ENCODE measurements around the gene NAA10.
"Not testable (repeated sequence)": the region's sequence is repeated elsewhere in the genome, so short reads cannot be mapped to it uniquely, and the experiment has no call there.

NAA10 gene

DNA sequence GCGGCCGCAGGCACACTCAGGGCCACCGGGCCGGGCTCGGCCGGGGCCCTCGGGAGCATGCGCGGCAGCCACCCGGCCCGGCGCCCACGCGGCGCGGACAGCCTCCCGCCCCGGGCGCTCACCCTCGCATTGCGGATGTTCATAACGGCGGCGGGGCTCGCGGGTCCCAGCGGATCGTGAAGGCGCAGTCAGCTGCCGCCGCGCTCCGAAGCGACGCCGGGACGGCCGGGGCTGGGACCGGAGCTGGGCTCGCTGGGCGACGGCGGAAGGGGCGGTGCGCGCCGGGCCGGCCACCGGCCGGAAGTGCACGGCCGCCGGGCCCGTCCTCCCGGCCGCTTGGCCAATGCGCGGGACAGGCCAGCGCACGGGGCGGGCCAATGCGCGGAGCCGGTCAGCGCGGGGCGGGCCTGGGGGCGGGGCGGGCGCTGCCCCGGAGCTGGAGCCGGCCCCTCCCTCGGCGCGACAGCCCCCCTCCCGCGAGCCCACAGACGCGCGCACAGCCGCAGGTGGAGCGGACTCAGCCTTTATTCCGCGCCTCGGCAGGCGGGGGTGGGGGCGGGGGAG lies at the start of gene NAA10:
NAA10 (minus strand) TSS at position 276 of the 564 bp plus-strand sequence; CDS start at position 143, 133 bp downstream.
- Histone ChIP-seq H3K9me3 (ENCODE audit: control insufficient read depth in 5 of 5, low read length in 5 of 5) (no peaks in the 10 kb centered on the region), H3K36me3 (ENCODE audit: control insufficient read depth in 5 of 5, insufficient read depth in 5 of 5, low read length in 5 of 5) (peaks cover 0 to 29% (median 21%) of the 10 kb centered on the region in 5 donors), H3K4me1 (ENCODE audit: control insufficient read depth in 5 of 5, insufficient read depth in 5 of 5, low read length in 5 of 5) (peaks cover 0 to 22% (median 18%) of the 10 kb centered on the region in 5 donors), H3K4me3 (ENCODE audit: low read depth in 1 of 5, low read length in 5 of 5) (peak within 1 kb of the TSS; percentile 66 to 82 (median 77)), H3K27ac (ENCODE audit: low read depth, low read length) (no peak within 1 kb of the TSS), H3K9ac (ENCODE audit: low read length in 5 of 5) (peak within 1 kb of the TSS; percentile 26 to 84 (median 74)), H3K27me3 (ENCODE audit: control insufficient read depth in 5 of 5, insufficient read depth in 4 of 5, low read length in 5 of 5) (peaks cover 0 to 16% (median 1%) of the 10 kb centered on the region in 5 donors)

DNA sequence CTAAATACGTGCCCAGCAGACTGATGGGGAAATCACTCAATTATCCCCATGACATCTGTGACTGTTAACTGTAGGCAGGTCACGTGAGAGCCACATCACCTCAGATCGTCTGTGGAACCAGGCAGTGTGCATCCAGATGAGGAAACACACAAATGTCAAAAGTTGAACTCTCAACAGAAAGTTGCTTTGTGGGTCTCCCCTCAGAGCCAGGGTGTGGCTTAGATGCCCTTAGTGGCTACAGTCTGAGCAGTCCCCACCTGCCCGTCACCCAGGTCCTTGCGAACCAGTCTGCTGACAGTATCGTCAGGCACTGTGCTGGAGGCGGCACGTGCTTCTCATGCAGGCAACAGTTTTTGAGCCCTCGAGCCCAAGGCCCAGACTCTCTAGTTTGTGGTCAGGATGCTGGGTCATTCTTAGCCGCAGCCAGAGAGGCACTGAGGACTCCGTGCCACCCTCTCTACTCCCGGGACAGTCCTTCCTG lies 48.5 kb upstream of the NAA10 start:
- no peak overlapping the region for H3K27ac ChIP-seq (ENCODE audit: low read depth, low read length)
- no peaks in the 10 kb centered on the region for H3K9me3 ChIP-seq (ENCODE audit: control insufficient read depth in 5 of 5, low read length in 5 of 5)
- H3K4me3 ChIP-seq (ENCODE audit: low read depth in 1 of 5, low read length in 5 of 5) = no peak overlapping the region
- H3K36me3 ChIP-seq (ENCODE audit: control insufficient read depth in 5 of 5, insufficient read depth in 5 of 5, low read length in 5 of 5) = peaks cover 0 to 12% (median 3%) of the 10 kb centered on the region in 5 donors
- H3K4me1 ChIP-seq (ENCODE audit: control insufficient read depth in 5 of 5, insufficient read depth in 5 of 5, low read length in 5 of 5) = peaks cover 0 to 34% (median 9%) of the 10 kb centered on the region in 5 donors
- H3K27me3 ChIP-seq (ENCODE audit: control insufficient read depth in 5 of 5, insufficient read depth in 4 of 5, low read length in 5 of 5) = peaks cover 0 to 27% (median 14%) of the 10 kb centered on the region in 5 donors
- H3K9ac ChIP-seq (ENCODE audit: low read length in 5 of 5) = no peak overlapping the region

DNA sequence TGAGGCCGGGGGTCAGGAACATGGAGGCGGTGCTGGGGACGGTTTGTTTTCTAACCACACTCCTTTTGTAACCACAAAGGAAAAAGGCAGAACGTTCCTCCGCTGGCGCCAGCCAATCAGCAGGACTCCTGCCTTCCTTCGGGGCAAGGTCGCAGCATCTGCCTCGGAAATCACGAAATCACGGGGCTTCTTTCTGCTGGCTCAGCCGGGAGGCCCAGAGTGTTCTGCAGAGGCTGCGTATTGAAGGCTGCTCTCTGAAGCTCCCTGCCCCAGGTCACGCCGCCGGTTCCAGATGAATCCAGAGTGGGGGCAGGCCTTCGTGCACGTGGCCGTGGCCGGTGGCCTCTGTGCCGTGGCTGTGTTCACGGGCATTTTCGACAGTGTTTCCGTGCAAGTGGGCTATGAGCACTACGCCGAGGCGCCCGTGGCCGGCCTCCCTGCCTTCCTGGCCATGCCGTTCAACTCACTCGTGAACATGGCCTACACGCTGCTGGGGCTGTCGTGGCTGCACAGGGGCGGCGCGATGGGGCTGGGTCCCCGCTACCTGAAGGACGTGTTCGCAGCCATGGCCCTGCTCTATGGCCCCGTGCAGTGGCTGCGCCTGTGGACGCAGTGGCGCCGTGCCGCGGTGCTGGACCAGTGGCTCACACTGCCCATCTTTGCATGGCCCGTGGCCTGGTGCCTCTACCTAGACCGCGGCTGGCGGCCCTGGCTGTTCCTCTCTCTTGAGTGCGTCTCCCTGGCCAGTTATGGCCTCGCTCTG lies 47.1 kb upstream of the NAA10 start:
- Histone ChIP-seq H3K27ac (ENCODE audit: low read depth, low read length) (no peak overlapping the region), H3K9me3 (ENCODE audit: control insufficient read depth in 5 of 5, low read length in 5 of 5) (no peaks in the 10 kb centered on the region), H3K36me3 (ENCODE audit: control insufficient read depth in 5 of 5, insufficient read depth in 5 of 5, low read length in 5 of 5) (peaks cover 0 to 12% (median 3%) of the 10 kb centered on the region in 5 donors), H3K4me1 (ENCODE audit: control insufficient read depth in 5 of 5, insufficient read depth in 5 of 5, low read length in 5 of 5) (peaks cover 0 to 33% (median 9%) of the 10 kb centered on the region in 5 donors), H3K4me3 (ENCODE audit: low read depth in 1 of 5, low read length in 5 of 5) (no peak overlapping the region), H3K27me3 (ENCODE audit: control insufficient read depth in 5 of 5, insufficient read depth in 4 of 5, low read length in 5 of 5) (peaks cover 0 to 27% (median 14%) of the 10 kb centered on the region in 5 donors), H3K9ac (ENCODE audit: low read length in 5 of 5) (no peak overlapping the region)

DNA sequence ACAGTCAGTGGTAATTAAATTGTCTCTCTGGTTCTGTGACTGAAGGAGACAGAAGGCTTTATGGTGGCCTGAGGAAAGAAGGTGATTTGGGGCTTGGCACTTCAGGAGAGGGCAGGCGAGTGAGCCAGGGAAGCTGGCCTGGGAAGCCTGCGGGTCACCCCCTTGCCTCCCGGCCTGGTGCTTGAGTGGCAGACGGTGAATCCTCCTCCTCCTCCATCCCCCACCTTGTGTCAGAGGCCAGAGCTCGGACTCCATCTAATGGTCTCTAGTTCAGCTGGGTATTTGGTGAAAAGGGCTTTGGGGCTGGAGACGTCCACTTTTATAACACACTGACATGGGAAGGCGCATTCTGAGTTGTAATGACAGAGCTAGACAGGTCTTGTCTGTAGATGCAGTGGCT lies 46.4 kb upstream of the NAA10 start:
- no peak overlapping the region for H3K9ac ChIP-seq (ENCODE audit: low read length in 5 of 5)
- no peaks in the 10 kb centered on the region for H3K9me3 ChIP-seq (ENCODE audit: control insufficient read depth in 5 of 5, low read length in 5 of 5)
- peaks cover 0 to 24% (median 14%) of the 10 kb centered on the region in 5 donors for H3K27me3 ChIP-seq (ENCODE audit: control insufficient read depth in 5 of 5, insufficient read depth in 4 of 5, low read length in 5 of 5)
- no peak overlapping the region for H3K4me3 ChIP-seq (ENCODE audit: low read depth in 1 of 5, low read length in 5 of 5)
- peaks cover 0 to 31% (median 9%) of the 10 kb centered on the region in 5 donors for H3K4me1 ChIP-seq (ENCODE audit: control insufficient read depth in 5 of 5, insufficient read depth in 5 of 5, low read length in 5 of 5)
- H3K27ac ChIP-seq (ENCODE audit: low read depth, low read length) = no peak overlapping the region
- H3K36me3 ChIP-seq (ENCODE audit: control insufficient read depth in 5 of 5, insufficient read depth in 5 of 5, low read length in 5 of 5) = peaks cover 0 to 12% (median 3%) of the 10 kb centered on the region in 5 donors

DNA sequence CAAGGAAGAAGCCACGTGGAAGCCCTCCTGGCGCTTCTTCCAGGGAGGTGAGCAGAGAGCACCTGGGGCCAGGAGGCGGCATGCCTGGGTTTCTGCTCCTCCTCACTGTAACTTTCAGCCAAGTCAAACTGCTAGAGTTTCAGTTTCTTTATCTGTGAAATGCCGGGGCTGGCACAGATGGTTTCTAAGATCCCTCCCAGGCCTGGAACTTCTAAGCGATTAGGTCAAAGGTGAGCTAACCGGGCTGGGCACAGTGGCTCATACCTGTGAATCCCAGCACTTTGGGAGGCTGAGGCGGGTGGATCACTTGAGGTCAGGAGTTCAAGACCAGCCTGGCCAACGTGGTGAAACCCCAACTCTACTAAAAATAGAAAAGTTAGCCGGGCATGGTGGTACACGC lies 45.6 kb upstream of the NAA10 start:
- not testable (repeated sequence) for H3K27ac ChIP-seq (ENCODE audit: low read depth, low read length)

DNA sequence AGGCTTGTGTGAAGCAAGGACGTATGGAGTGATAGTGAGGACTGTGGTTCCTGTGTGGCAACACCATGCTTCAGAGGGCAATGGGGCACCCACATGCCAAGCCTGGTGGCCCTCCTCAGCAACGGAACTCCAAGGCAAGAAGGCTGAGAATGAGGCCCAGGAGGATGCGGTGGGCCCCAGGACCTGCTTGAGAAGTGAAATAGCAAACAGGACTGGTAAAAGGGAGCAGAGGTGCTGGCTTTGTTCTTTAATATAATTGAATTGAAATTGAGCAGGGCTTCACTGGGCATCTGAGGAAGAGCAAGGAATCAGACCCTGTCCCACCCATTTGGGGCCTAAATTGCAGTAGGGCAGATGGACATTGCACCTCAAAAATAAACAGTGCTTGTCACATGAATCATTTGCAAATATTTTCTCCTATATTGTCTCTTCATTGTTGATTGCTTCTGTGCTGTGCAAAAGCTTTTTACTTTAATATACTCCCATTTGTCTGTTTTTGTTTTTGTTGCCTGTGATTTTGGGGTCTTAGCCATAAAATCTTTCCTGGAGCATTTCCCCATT lies 40.0 kb upstream of the NAA10 start:
- Histone ChIP-seq H3K4me3 (ENCODE audit: low read depth in 1 of 5, low read length in 5 of 5) (peak overlapping the region in 1 of 5 donors; percentile 14), H3K27me3 (ENCODE audit: control insufficient read depth in 5 of 5, insufficient read depth in 4 of 5, low read length in 5 of 5) (peaks cover 0 to 20% (median 0%) of the 10 kb centered on the region in 5 donors), H3K9ac (ENCODE audit: low read length in 5 of 5) (no peak overlapping the region), H3K4me1 (ENCODE audit: control insufficient read depth in 5 of 5, insufficient read depth in 5 of 5, low read length in 5 of 5) (peaks cover 18 to 26% (median 24%) of the 10 kb centered on the region in 5 donors), H3K27ac (ENCODE audit: low read depth, low read length) (peak overlapping the region; percentile 84), H3K9me3 (ENCODE audit: control insufficient read depth in 5 of 5, low read length in 5 of 5) (peaks cover 0 to 2% (median 0%) of the 10 kb centered on the region in 5 donors), H3K36me3 (ENCODE audit: control insufficient read depth in 5 of 5, insufficient read depth in 5 of 5, low read length in 5 of 5) (no peaks in the 10 kb centered on the region)

More for the DNA sequence above, 45.6 kb upstream of the NAA10 start:
- not testable (repeated sequence) for H3K9me3 ChIP-seq (ENCODE audit: control insufficient read depth in 5 of 5, low read length in 5 of 5); H3K4me3 ChIP-seq (ENCODE audit: low read depth in 1 of 5, low read length in 5 of 5); H3K9ac ChIP-seq (ENCODE audit: low read length in 5 of 5)
- peaks cover 0 to 23% (median 14%) of the 10 kb centered on the region in 5 donors for H3K27me3 ChIP-seq (ENCODE audit: control insufficient read depth in 5 of 5, insufficient read depth in 4 of 5, low read length in 5 of 5)
- peaks cover 0 to 28% (median 5%) of the 10 kb centered on the region in 5 donors for H3K4me1 ChIP-seq (ENCODE audit: control insufficient read depth in 5 of 5, insufficient read depth in 5 of 5, low read length in 5 of 5)
- peaks cover 0 to 12% (median 3%) of the 10 kb centered on the region in 5 donors for H3K36me3 ChIP-seq (ENCODE audit: control insufficient read depth in 5 of 5, insufficient read depth in 5 of 5, low read length in 5 of 5)

DNA sequence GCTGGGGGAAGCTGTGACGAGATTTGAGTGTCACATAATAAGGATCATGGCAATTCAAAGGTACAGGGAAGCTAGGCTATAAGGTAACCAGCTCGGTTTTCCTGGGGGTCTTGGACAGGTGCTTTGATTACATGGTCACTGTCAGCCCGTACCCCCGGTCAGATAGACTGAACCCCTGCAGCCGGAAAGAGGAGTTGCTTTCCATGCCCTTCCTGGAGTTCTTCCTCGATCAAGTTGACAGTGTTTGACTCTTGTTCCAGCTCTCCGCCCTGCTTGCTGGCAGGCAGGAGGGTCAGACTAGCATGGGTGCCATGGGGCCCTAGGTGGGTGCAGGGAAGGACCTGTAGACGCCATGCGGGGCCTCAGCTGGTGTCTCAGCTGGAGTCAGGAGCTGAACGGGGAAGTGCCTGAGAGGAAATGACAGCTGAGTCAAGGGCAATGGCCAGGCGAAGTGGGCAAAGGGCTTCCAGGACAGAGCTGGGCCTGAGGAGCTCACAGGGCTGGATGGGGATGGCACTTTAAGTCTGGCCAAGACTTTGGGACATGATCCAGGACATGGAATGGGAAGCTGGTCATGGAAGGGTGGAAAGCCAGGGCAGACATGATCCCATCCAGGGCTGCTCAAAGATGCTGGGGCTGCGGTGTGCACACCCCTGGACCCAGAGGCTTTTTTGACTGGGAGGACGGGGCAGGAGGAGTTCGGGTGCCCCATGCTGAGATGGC lies 39.3 kb upstream of the NAA10 start:
- no peaks in the 10 kb centered on the region for H3K36me3 ChIP-seq (ENCODE audit: control insufficient read depth in 5 of 5, insufficient read depth in 5 of 5, low read length in 5 of 5)
- H3K9me3 ChIP-seq (ENCODE audit: control insufficient read depth in 5 of 5, low read length in 5 of 5) = peaks cover 0 to 2% (median 0%) of the 10 kb centered on the region in 5 donors
- H3K27me3 ChIP-seq (ENCODE audit: control insufficient read depth in 5 of 5, insufficient read depth in 4 of 5, low read length in 5 of 5) = peaks cover 0 to 22% (median 0%) of the 10 kb centered on the region in 5 donors
- H3K27ac ChIP-seq (ENCODE audit: low read depth, low read length) = peak overlapping the region; percentile 84
- H3K9ac ChIP-seq (ENCODE audit: low read length in 5 of 5) = peak overlapping the region; percentile 28 to 98 (median 76)
- H3K4me3 ChIP-seq (ENCODE audit: low read depth in 1 of 5, low read length in 5 of 5) = peak overlapping the region; percentile 13 to 76 (median 22)
- H3K4me1 ChIP-seq (ENCODE audit: control insufficient read depth in 5 of 5, insufficient read depth in 5 of 5, low read length in 5 of 5) = peaks cover 19 to 33% (median 31%) of the 10 kb centered on the region in 5 donors

DNA sequence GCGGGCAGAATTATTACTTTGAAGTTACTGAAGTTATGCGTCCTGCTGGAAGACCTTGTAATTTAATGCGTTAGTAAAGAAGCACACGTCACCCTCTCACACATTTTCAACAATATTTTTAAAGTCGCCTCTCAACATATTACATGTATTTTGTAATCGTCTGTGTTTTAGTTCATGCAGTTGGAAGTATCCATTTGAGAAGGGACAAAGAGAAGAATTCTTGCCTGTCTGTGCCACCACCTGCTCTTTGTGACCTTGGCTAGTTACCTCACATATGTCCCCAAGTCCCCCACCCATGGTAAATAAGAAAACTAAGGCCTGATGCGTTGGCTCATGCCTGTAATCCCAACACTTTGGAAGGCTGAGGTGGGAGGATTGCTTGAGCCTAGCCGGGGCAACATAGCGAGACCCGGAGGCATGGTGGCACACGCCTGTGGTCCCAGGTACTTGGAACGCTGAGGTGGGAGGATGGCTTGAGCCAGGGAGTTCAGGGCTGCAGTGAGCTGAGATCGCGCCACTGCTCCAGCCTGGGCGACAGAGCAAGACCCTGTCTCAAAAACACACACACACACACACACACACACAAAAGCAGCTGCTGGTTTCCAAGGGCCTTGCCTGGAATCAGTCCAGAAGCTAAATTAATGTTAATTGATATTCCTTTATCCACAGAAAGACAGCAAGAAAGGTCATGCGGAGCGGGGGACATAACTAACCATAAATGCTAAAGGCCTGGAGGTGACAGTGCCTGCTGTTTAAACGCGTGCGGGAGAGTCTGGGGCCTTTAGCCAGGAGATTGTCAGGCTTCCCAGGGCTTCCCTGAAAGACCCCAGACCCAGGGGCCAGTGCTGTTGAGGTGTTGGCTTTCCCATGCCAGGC lies 38.5 kb upstream of the NAA10 start:
- Histone ChIP-seq H3K9ac (ENCODE audit: low read length in 5 of 5) (peak overlapping the region in 4 of 5 donors; percentile 76 to 98 (median 79)), H3K36me3 (ENCODE audit: control insufficient read depth in 5 of 5, insufficient read depth in 5 of 5, low read length in 5 of 5) (no peaks in the 10 kb centered on the region), H3K4me1 (ENCODE audit: control insufficient read depth in 5 of 5, insufficient read depth in 5 of 5, low read length in 5 of 5) (peaks cover 19 to 41% (median 39%) of the 10 kb centered on the region in 5 donors), H3K27ac (ENCODE audit: low read depth, low read length) (peak overlapping the region; percentile 84), H3K27me3 (ENCODE audit: control insufficient read depth in 5 of 5, insufficient read depth in 4 of 5, low read length in 5 of 5) (peaks cover 0 to 22% (median 0%) of the 10 kb centered on the region in 5 donors), H3K9me3 (ENCODE audit: control insufficient read depth in 5 of 5, low read length in 5 of 5) (peaks cover 0 to 2% (median 0%) of the 10 kb centered on the region in 5 donors), H3K4me3 (ENCODE audit: low read depth in 1 of 5, low read length in 5 of 5) (peak overlapping the region; percentile 60 to 99 (median 74))

Measured in subcutaneous abdominal adipose tissue (tissue), 5 donors.